A172 (cell line): Measurements from ENCODE around the gene WDR64. TPM values are rescaled to one million over a fixed set of nuclear protein-coding genes. Genes with fewer than 3 reads are reported as not detected.

ENCODE experiments used
- DNase-seq: peaks from one replicate; pipeline ENCODE4 v3.0.0-alpha.2; 2015; ENCODE audit warnings: low spot score
- total RNA-seq: library from RNA; depleted of rRNA; stranded (reverse); fragments of >200 nt; shearing (Covaris generic); gene quantifications from 2 replicates; pipeline ENCODE4 v1.2.3, GENCODE V29; 2014

WDR64 gene
- total RNA-seq, 1 experiment from 2014 or later = not detected

GRCh38 chr1:241630899-241631298 lies 21.2 kb upstream of the WDR64 start:
- no peak for DNase-seq

DNA sequence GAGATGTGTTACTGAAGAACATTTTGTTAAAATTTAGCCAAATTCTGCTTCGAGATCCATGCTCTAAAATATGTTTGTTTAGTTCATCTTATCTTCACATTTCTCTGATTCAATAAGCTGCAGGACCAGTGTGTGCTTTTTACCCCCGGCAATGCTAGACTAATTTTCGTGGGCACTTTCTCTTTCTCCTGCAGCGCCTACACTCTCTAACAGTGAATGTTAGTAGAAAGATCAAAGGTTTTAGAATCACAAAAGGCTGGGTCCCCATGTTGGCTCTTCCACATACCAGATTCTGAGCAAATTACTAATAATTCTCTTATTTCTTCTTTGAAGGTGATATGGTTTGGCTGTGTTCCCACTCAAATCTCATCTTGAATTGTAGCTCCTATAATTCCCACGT lies 20.4 kb upstream of the WDR64 start:
- no peak for DNase-seq

GRCh38 chr1:241632987-241633386 lies 19.1 kb upstream of the WDR64 start:
- no peak for DNase-seq

- no peak for DNase-seq
Measured at GRCh38 chr1:241635556-241636152, 16.4 kb upstream of the WDR64 start.

- no peak for DNase-seq
Measured at GRCh38 chr1:241636291-241636690, 15.8 kb upstream of the WDR64 start.

- no peak for DNase-seq
Measured at GRCh38 chr1:241637046-241637590, 15.0 kb upstream of the WDR64 start.

DNA sequence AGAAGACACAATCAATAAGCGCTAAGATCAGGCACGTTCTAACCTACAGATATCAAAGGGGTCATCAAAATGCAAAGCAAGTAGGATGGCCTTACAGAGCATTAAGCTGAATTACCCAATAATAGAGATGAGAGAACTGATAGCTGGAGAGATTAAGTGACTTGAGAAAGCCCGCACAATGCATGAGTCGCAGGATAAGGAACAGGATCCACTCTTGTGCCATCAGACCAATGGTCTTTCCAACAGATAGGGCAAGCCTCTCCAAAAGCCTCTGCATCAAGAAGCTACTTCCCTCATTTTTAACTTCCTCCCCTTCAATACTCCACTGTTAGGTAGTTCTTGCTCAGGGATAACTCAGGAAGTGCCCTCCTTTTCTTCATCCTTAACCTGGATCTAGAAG lies 14.5 kb upstream of the WDR64 start:
- DNase-seq = no peak

- no peak for DNase-seq
Measured at GRCh38 chr1:241638099-241638682, 13.9 kb upstream of the WDR64 start.

DNA sequence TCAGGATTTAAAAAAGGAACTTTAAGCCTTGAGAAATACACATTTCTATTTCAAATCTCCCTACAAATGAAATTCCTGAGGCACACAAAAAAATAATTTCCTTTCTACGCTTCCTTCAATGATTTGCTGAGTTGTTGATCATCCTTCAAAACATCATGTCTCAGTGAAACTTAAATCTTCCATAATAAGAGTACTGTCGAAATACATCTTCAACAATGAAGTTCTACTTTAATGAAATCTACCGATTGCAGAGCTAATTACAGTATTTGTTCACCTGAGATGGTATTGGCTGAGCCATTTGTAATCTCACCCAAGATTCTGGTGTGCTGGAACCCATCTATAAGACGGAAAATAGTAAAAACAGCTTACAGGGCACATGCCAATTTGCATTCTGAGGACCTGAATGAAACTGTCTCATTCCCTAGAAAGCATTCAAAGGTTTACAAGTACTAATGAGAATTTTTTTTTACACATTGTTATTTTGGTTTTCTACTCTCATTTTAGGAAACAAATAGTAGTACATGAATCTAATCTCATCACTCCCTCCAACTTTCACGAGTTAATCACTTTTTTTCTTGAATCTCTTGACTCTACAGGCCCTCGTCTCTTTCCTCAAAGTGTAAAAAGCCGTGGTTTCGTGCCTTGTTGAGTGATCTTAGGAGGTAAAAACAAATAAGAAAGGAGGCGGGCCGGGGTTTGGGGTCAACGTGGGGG lies 13.0 kb upstream of the WDR64 start:
- DNase-seq = no peak

GRCh38 chr1:241639623-241640148 lies 12.4 kb upstream of the WDR64 start:
- DNase-seq = no peak

DNA sequence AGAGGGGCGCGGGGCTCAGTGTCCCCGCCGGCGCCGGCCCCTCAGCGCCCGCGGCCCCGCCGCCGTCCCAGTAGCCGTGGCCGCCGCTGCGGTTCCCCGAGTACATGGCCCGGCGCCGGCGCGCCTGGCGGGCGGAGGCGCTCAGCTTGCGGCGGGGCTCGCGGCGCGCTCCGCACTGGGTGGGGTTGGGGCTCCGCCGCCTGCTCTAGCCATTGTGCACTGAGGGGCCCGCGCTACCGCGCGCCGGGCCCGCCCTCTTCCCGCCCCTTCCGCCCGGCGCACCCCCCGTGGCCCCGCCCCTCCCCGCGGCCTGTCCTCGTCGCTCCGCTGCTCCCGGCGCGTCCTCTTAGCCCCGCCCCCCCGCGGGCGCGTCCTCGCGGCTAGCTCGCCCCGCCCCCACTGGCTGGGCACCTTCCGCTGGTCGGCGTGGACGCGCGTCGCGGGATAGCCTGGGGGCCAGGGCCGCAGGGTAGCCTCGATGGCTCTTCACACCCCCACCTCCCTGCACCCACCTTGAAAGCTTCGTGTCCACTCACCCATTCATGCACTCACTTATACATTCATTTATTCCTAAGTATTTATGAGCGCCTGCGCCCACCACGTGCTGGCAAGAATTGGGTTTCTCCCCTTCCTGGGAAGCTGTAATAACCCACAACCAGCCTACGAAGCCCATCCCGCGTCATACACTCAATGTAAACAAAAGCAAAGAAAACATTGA lies 11.8 kb upstream of the WDR64 start, which contains the start of the genes CHML and OPN3:
Gene CHML, minus strand, starts transcription at position 221 of the 718 bp plus-strand sequence. CDS start 4,603 bp downstream, outside the sequence.
Gene OPN3, minus strand, starts transcription at position 221 of the 718 bp plus-strand sequence. Its CDS starts 115 bp downstream, at position 106.
- peak; percentile 80 for DNase-seq

GRCh38 chr1:241640867-241641622 lies 11.0 kb upstream of the WDR64 start:
- no peak for DNase-seq

DNA sequence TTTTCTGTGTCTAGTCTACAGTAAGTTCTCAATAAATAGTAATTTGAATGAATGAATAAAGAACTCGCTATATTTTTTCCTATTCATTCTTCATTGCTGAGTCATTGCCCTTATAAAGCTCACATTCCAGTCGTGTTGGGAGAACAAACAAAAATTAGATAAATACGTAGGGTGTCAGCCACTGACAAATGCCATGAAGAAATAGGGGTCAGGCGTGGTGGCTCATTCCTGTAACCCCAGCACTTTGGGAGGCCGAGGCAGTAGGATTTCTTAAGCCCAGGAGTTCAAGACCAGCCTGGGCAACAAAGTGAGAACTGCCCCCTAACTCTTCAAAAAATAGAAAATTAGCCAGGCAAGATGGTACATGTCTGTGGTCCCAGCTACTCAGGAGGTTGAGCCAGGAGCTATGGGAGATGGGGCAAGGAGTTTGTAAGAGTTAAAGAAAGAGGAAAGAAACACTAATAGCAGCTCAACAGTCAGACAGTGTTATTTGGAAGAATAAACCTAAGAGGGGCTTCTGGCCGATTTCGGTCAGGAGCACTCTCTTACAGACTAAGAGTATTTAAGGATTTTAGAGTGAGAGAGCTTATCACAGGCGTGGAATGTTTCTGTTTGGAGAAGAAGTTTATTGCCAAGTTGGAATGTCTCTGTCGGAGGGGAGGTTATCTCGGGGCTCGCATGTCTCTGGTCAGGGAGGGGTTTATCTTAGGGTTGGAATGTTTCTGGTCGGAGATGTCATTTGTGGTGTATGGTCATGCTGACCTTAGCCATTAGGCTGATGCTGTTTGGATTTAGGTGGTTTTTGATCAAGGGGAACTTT lies 10.1 kb upstream of the WDR64 start:
- peak; percentile 91 for DNase-seq

- DNase-seq = no peak
Measured at GRCh38 chr1:241642593-241642944, 9.5 kb upstream of the WDR64 start.

DNA sequence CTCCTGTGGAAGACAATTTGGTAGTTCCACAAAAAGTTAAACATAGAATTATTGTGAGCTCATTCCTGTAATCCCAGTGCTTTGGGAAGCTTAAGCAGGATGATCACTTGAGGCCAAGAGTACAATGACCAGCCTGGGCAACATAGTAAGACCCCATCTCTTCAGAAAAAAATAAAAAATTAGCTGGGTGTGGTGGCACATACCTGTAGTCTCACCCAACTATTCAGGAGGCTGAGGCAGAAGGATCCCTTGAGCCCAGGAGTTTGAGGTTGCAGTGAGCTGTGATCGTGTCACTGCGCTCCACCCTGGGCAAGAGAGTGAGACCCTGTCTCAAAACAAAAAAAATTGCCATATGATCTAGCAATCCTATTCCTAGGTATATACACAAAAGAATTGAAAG lies 7.8 kb upstream of the WDR64 start:
- no peak for DNase-seq

DNA sequence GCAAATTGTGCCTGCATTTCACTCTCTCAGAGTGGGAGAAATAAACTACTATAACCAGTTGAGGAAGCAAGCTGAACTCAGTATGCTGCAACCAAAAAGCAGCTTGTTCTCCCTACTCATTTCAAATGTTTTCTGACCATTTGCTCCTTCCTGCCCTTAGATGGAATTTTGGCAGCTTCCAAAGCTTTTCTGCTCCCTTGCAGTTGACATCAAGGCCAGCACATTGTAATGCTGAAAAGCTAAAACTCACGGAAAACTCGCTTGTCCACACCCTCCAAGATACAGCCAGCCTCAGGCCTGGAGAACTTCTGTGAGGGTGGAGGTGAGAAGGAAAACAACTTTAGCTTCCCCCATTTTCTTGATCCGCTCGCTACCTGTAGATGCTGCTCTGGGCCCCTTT lies 6.9 kb upstream of the WDR64 start:
- DNase-seq = no peak

DNA sequence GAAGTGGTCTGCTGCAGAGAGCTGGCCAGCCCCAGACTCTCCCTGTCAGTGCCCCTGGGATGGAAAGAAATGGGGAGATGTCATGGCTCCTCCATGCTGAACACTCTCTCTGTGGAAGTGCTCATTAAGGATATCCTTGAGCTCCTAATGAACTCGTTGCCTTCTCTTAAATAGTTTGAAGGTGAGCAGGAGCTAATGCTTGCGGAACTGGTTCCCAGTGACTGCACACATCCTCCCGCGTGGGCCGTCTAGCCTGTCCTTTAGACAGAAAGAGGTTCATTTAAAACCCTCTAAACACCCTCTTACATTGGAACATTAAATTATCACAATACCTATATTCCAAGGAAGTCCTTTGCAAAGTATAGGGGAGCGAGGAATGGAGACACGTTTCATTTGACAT lies 5.9 kb upstream of the WDR64 start:
- no peak for DNase-seq

DNA sequence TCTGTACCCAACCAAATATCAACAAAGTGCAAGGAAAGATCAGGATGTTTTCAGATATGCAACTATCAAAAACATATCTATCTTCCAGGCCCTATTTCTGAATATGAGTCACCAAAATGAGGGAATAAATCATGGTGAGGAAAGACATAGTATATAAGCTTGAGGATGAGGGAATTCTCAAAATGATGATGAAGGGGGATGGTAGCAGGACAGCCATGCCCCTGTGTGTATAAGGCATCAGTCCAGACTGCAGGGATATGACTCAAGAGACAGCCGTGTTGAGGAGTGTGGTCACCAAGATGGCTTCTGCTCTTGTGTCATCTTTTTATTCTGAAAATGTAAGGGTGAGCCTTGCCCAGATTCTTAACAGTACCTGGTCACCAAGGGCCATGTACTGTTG lies 4.4 kb upstream of the WDR64 start:
- DNase-seq = peak; percentile 77

GRCh38 chr1:241648159-241648558 lies 3.9 kb upstream of the WDR64 start:
- DNase-seq = no peak

DNA sequence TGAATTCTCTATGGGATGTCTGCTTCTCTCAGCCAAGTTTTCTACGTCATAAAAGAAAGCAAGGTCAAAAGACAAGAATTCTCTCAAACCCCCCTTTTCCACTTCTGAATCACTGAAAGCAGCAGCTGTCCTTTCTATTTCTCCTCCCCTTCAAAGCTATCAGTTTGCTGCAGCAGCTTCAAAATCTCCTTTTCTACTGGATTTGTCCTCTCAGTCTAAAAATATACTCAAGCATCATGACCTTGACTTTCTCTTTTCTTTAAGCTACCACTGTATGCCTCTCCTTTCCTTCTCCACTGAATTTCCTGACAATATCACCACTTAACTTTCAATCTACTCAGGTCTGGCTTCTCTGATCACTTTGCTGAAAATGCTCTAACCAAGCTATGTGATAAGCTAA lies 1.9 kb downstream of the WDR64 start:
- DNase-seq = no peak
